Smooth muscle cell (in vitro differentiated cells): Measurements from ENCODE around the gene NFAT5. TPM values are rescaled to one million over a fixed set of nuclear protein-coding genes. Genes with fewer than 3 reads are reported as not detected.

Experiments
- DNase-seq: peaks from one replicate; lab custom pipeline; 2025; ENCODE audit not compliant: unreplicated experiment; lab: John Stamatoyannopoulos, UW
- H2AFZ ChIP-seq: fragments of 200-600 bp; sonication (generic); 2 replicates; pipeline ENCODE4 v1.6.0; 2016; ENCODE audit warnings: antibody characterized with exemption, low read depth, mild to moderate bottlenecking
- H3F3A ChIP-seq: fragments of 200-600 bp; sonication (generic); 2 replicates; pipeline ENCODE4 v1.6.0; 2017; ENCODE audit warnings: antibody characterized with exemption, low read depth
- H3K27ac ChIP-seq: fragments of 200-600 bp; sonication (generic); 2 replicates; pipeline ENCODE4 v1.5.1; 2016; ENCODE audit warnings: low read depth, mild to moderate bottlenecking
- H3K27me3 ChIP-seq: fragments of 200-600 bp; sonication (generic); 2 replicates; pipeline ENCODE4 v1.6.1; 2016; ENCODE audit warnings: low read depth, mild to moderate bottlenecking
- H3K36me3 ChIP-seq: fragments of 200-600 bp; sonication (generic); 2 replicates; pipeline ENCODE4 v1.5.1; 2016; ENCODE audit warnings: low read depth
- H3K4me1 ChIP-seq: fragments of 200-600 bp; sonication (generic); 2 replicates; pipeline ENCODE4 v1.5.1; 2016; ENCODE audit warnings: low read depth
- H3K4me2 ChIP-seq: fragments of 200-600 bp; sonication (generic); 2 replicates; pipeline ENCODE4 v1.6.0; 2016; ENCODE audit warnings: mild to moderate bottlenecking
- H3K4me3 ChIP-seq: fragments of 200-600 bp; sonication (generic); 2 replicates; pipeline ENCODE4 v1.5.1; 2016; ENCODE audit warnings: mild to moderate bottlenecking
- H3K79me2 ChIP-seq: fragments of 200-600 bp; sonication (generic); 2 replicates; pipeline ENCODE4 v1.6.0; 2016; ENCODE audit warnings: low read depth, mild to moderate bottlenecking
- H3K9ac ChIP-seq: fragments of 200-600 bp; sonication (generic); 2 replicates; pipeline ENCODE4 v1.6.0; 2016; ENCODE audit warnings: low read depth
- H3K9me3 ChIP-seq: fragments of 200-600 bp; sonication (generic); replicated peaks from 2 replicates; pipeline ENCODE4 v1.5.1; 2016; ENCODE audit warnings: low read depth
- H4K20me1 ChIP-seq: fragments of 200-600 bp; sonication (generic); 2 replicates; pipeline ENCODE4 v1.6.0; 2016; ENCODE audit warnings: low read depth
- WGBS: methylation state at CpG from one replicate; pipeline ENCODE4 v1.1.7; 2016; ENCODE audit warnings: low lambda C conversion rate; 5-methylcytosine and 5-hydroxymethylcytosine counted together
- polyA plus RNA-seq: library from polyadenylated mRNA; unstranded; fragments of >200 nt; fragmentation: Nextera tagmentation; extraction: Ambion mirVana; gene quantifications from 2 replicates; pipeline ENCODE4 v1.2.1, GENCODE V29; 2016
- total RNA-seq: library from RNA; depleted of rRNA; stranded (reverse); fragments of >200 nt; gene quantifications from 2 replicates; pipeline ENCODE4 v1.2.3, GENCODE V29; 2014
- TF ChIP-seq, protein P1 (sequence below): fragments of 200-600 bp; sonication (generic); IDR thresholded peaks from 2 replicates; pipeline ENCODE4 v1.5.1; 2017; ENCODE audit warnings: borderline replicate concordance, mild to moderate bottlenecking, antibody characterized with exemption; ENCODE audit not compliant: insufficient read depth, poor library complexity, severe bottlenecking

Gene NFAT5
- total and polyA plus RNA-seq, 2 experiments from 2014 or later: 4.2 to 44.3 TPM

DNA sequence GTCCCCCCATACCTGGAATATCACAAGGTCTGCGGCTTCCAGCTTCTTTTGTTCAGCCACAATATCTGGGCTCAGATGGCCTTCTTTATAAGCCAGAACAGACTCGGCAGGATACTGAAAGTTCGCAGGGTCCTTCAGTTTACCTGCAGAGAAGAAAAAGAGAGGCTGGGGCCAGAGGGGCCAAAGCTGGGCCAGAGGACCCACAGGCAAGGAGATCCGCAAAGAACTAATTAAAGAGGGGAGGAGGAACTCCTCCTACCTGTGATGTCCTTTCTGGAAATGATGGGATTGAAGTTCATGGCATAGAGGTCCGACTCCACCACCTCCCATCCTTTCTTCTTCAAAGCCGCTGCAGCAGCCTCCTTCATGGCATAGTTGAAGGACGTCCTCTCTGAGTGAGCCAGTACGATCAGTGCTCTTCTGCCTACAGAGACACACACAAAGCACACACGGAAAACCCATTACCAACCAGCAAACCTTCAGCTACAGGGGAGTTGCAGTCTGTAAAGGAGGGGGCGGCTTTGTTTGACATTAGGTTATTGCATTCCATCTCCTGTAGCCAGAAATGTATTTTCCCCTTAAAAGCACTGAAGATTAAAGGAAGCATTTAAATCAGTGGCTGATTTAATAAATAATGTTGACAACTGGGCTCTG is 152.5 kb downstream of the NFAT5 start:
- 87% methylated on average over 10 of the region's 10 CpGs for WGBS
- no peaks in the 10 kb centered on the region for H3K4me1 ChIP-seq
- no peaks in the 10 kb centered on the region for H3K36me3 ChIP-seq
- H3K4me2 ChIP-seq: no peak overlapping the region
- H3F3A ChIP-seq: peaks cover 2% of the 10 kb centered on the region
- H4K20me1 ChIP-seq: no peaks in the 10 kb centered on the region
- no peak for DNase-seq
- H3K4me3 ChIP-seq: no peak overlapping the region
- TF ChIP-seq, protein P1, sequence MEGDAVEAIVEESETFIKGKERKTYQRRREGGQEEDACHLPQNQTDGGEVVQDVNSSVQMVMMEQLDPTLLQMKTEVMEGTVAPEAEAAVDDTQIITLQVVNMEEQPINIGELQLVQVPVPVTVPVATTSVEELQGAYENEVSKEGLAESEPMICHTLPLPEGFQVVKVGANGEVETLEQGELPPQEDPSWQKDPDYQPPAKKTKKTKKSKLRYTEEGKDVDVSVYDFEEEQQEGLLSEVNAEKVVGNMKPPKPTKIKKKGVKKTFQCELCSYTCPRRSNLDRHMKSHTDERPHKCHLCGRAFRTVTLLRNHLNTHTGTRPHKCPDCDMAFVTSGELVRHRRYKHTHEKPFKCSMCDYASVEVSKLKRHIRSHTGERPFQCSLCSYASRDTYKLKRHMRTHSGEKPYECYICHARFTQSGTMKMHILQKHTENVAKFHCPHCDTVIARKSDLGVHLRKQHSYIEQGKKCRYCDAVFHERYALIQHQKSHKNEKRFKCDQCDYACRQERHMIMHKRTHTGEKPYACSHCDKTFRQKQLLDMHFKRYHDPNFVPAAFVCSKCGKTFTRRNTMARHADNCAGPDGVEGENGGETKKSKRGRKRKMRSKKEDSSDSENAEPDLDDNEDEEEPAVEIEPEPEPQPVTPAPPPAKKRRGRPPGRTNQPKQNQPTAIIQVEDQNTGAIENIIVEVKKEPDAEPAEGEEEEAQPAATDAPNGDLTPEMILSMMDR: no peak
- no peaks in the 10 kb centered on the region for H3K9me3 ChIP-seq
- peaks cover 26% of the 10 kb centered on the region for H3K79me2 ChIP-seq
- no peaks in the 10 kb centered on the region for H3K27me3 ChIP-seq
- no peak overlapping the region for H3K9ac ChIP-seq
- no peak overlapping the region for H2AFZ ChIP-seq
- H3K27ac ChIP-seq: no peak overlapping the region

DNA sequence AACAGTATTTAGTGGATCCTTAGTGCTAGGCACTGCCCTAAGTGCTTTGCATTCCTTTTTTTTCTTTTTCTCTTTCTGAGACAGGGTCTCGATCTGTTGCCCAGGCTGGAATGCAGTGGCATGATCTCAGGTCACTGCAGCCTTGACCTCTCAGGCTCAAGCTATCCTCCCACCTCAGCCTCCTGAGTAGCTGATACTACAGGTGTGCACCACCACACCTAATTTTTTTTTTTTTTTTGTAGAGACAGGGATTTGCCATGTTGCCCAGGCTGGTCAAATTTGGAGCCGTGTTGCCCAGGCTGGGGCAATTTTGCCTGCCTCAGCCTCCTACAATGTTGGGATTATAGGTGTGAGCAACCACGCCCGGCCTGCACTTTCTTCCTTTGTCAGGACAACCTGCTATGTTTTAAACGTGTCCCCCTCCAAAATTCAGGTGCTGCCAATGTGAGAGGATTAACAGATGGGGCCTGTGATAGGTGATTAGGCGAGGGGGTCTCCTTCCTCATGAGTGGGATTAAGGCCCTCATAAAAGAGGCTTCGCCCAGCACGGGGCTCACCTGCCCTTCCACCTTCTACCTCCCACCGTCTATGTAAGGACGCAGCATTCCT is 155.2 kb downstream of the NFAT5 start:
- Histone ChIP-seq H4K20me1 (no peaks in the 10 kb centered on the region), H3K36me3 (no peaks in the 10 kb centered on the region), H3K9me3 (no peaks in the 10 kb centered on the region), H3K79me2 (peaks cover 33% of the 10 kb centered on the region), H3K4me2 (no peak overlapping the region), H2AFZ (no peak overlapping the region), H3K9ac (no peak overlapping the region), H3K27ac (no peak overlapping the region), H3K27me3 (no peaks in the 10 kb centered on the region), H3F3A (no peaks in the 10 kb centered on the region), H3K4me3 (no peak overlapping the region), H3K4me1 (no peaks in the 10 kb centered on the region)
- TF ChIP-seq, protein P1: no peak
- no peak for DNase-seq
- WGBS: 94% methylated on average over 10 of the region's 10 CpGs

DNA sequence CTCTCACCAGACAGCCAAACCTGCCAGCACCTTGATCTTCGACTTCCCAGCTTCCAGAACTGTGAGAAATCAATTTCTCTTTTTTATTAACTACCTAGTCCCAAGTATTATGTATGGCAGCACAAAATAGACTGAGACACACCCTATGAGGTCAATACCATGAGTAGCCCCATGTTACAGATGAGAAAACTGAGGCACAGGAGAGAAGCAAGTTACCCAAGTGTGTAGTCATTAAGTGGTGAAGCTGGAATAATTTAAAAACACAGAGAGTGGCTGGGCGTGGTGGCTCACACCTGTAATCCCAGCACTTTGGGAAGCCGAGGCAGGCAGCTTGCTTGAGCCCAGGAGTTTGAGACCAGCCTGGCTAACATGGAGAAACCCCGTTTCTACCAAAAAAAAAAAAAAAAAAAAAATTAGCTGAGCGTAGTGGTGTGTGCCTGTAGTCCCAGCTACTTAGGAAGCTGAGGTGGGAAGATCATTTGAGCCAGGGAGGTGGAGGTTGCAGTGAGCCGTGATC is 155.7 kb downstream of the NFAT5 start:
- Histone ChIP-seq H3K4me1 (no peaks in the 10 kb centered on the region), H2AFZ (no peak overlapping the region), H3K27ac (no peak overlapping the region), H3K79me2 (peaks cover 33% of the 10 kb centered on the region), H3K27me3 (no peaks in the 10 kb centered on the region), H3K36me3 (no peaks in the 10 kb centered on the region), H3K4me3 (no peak overlapping the region), H3K4me2 (no peak overlapping the region), H4K20me1 (no peaks in the 10 kb centered on the region), H3K9ac (no peak overlapping the region), H3K9me3 (no peaks in the 10 kb centered on the region), H3F3A (no peaks in the 10 kb centered on the region)
- WGBS: 100% methylated on average over 6 of the region's 6 CpGs
- TF ChIP-seq, protein P1: no peak
- no peak for DNase-seq

DNA sequence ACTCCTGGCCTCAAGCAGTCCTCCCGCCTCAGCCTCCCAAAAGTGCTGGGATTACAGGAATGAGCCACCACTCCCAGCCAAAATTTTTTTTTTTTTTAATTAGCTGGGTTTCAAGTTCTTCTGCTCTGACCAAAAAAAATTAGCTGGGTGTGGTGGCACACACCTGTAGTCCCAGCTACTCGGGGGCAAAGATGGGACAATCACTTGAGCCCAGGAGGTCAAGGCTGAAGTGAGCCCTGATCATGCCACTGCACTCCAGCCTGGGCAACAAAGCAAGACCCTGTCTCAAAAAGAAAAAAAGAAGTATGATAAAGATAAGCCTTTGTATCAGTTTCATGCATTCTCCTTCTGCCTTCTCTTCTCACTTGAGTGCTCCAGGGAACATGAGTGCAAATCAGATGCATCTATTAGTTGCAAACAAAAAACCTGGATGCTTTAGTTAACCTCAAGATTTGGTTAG is 158.7 kb downstream of the NFAT5 start:
- Histone ChIP-seq H2AFZ (no peak overlapping the region), H3K79me2 (peaks cover 33% of the 10 kb centered on the region), H3K9ac (no peak overlapping the region), H3K4me3 (peak overlapping the region; percentile 62), H3K27me3 (no peaks in the 10 kb centered on the region), H3K4me1 (peaks cover 10% of the 10 kb centered on the region), H3K9me3 (no peaks in the 10 kb centered on the region), H3K36me3 (no peaks in the 10 kb centered on the region), H3K27ac (peak overlapping the region; percentile 88), H3K4me2 (peak overlapping the region; percentile 86), H4K20me1 (no peaks in the 10 kb centered on the region), H3F3A (no peaks in the 10 kb centered on the region)
- TF ChIP-seq, protein P1: no peak
- 100% methylated on average over 2 of the region's 2 CpGs for WGBS
- DNase-seq: no peak
